Muscle of leg (tissue), 11 donors: ENCODE data around the gene GPR180. TPM values are rescaled to one million over a fixed set of nuclear protein-coding genes. Genes with fewer than 3 reads are reported as not detected.
"Not testable (repeated sequence)": the region's sequence is repeated elsewhere in the genome, so short reads cannot be mapped to it uniquely, and the experiment has no call there.

Experiments
- DNase-seq: peaks from one replicate; pipeline ENCODE4 v3.0.0; 2013
- H3K27ac ChIP-seq: one replicate; pipeline ENCODE4 v1.5.1; 2013; ENCODE audit warnings: mild to moderate bottlenecking, low read length, control low read depth
- H3K27me3 ChIP-seq: one replicate; pipeline ENCODE4 v1.6.1; 2013; ENCODE audit warnings: low read length; ENCODE audit not compliant: control insufficient read depth, insufficient read depth
- H3K36me3 ChIP-seq: one replicate; pipeline ENCODE4 v1.6.1; 2013; ENCODE audit warnings: low read length; ENCODE audit not compliant: control insufficient read depth, insufficient read depth
- H3K4me1 ChIP-seq: one replicate; pipeline ENCODE4 v1.6.1; 2013; ENCODE audit warnings: low read length; ENCODE audit not compliant: control insufficient read depth, insufficient read depth
- H3K4me3 ChIP-seq: one replicate; pipeline ENCODE4 v1.5.1; 2013; ENCODE audit warnings: low read length, control low read depth
- H3K9me3 ChIP-seq: replicated peaks from 2 replicates; pipeline ENCODE4 v1.6.1; 2013; ENCODE audit warnings: low read depth, low read length; ENCODE audit not compliant: control insufficient read depth
- WGBS: methylation state at CpG from one replicate; pipeline ENCODE4 v1.1.5; 2013; ENCODE audit warnings: missing lambda C conversion rate; ENCODE audit not compliant: insufficient coverage; 5-methylcytosine and 5-hydroxymethylcytosine counted together
- polyA plus RNA-seq, 8 donors: library from polyadenylated mRNA; unstranded; fragments of 120-200 nt; gene quantifications; one replicate each; pipeline versions ENCODE4 v1.2.1 to v1.2.3, GENCODE V29; 2013; ENCODE audit warnings: inconsistent platforms in 1 of 8, low replicate concordance in 1 of 8; ENCODE audit not compliant: insufficient read length in 8 of 8, insufficient read depth in 1 of 8
- total RNA-seq: library from RNA; stranded (reverse); fragments of 120-200 nt; gene quantifications from one replicate; pipeline ENCODE4 v1.2.4, GENCODE V29; 2013

Gene GPR180
- total and polyA plus RNA-seq, 9 donors: 4.7 to 9.3 (median 6.8) TPM

- Histone ChIP-seq H3K27ac (no peak overlapping the region), H3K27me3 (no peaks in the 10 kb centered on the region)
- no CpG with 5 or more reads among the region's 1 CpG for WGBS
These were observed 35.4 kb downstream of the GPR180 start for GRCh38 chr13:94636942-94637578.

GRCh38 chr13:94637677-94638076 is 36.0 kb downstream of the GPR180 start:
- not testable (repeated sequence) for H3K9me3 ChIP-seq, DNase-seq, H3K4me3 ChIP-seq, H3K4me1 ChIP-seq, H3K27me3 ChIP-seq, H3K27ac ChIP-seq, H3K36me3 ChIP-seq
- WGBS: no CpG with 5 or more reads among the region's 3 CpGs

More at GRCh38 chr13:94636942-94637578, 35.4 kb downstream of the GPR180 start:
- Histone ChIP-seq H3K4me3 (no peak overlapping the region), H3K9me3 (no peaks in the 10 kb centered on the region), H3K4me1 (no peaks in the 10 kb centered on the region), H3K36me3 (no peaks in the 10 kb centered on the region)
- no peak for DNase-seq

DNA sequence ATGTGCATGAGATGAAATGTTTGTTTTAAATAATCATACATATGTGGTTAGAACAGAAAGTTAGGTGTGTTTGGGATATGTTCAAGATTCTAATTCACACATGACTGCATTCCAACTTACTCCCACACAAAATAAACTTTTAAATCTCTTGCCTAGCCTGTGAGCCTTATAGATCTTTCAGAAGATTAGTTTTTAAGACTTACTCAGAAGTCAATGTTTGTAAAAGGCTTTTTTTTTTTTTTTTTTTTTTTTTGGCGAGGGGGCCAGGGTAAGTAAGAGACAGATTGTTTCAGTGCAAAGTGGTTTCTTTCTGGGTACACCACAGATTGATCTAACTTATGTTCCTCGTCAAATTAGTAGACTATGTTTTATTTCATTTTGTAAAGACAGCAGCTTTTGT is 39.1 kb downstream of the GPR180 start:
- peak overlapping the region; percentile 65 for H3K27ac ChIP-seq
- no peaks in the 10 kb centered on the region for H3K27me3 ChIP-seq
- no peaks in the 10 kb centered on the region for H3K4me1 ChIP-seq
- H3K9me3 ChIP-seq: no peaks in the 10 kb centered on the region
- no CpG with 5 or more reads among the region's 2 CpGs for WGBS
- no peaks in the 10 kb centered on the region for H3K36me3 ChIP-seq
- peak; percentile 9 for DNase-seq
- H3K4me3 ChIP-seq: no peak overlapping the region

DNA sequence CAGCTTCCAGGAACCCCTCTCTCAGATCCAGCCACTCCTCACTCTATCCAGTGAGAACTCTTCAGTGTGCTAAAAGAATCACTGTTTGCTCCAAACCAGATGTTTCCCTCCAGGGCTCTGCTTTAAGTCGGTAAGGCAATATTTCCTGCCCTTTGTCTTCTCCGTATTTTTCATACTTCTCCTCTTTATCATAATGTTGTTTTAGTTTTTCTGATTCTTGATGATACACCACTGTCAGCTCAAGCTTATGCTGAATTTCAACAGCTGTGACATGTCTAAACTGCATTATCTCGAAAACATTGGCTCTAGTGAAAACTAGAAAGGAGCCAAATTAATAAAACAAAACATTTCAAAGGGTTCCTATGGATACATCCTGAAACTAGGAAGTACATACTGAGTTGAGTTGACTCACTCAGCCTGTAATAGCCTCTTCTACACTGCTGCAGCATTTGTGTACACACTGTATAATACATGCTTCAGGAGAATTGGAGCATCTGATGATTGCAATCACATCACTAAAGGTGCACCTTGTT is 39.8 kb downstream of the GPR180 start:
- Histone ChIP-seq H3K27me3 (no peaks in the 10 kb centered on the region), H3K4me1 (no peaks in the 10 kb centered on the region), H3K9me3 (no peaks in the 10 kb centered on the region), H3K4me3 (no peak overlapping the region), H3K36me3 (no peaks in the 10 kb centered on the region), H3K27ac (peak overlapping the region; percentile 65)
- DNase-seq: peak; percentile 83
- WGBS: no CpG with 5 or more reads among the region's 3 CpGs

- Histone ChIP-seq H3K36me3 (no peaks in the 10 kb centered on the region), H3K4me1 (no peaks in the 10 kb centered on the region), H3K9me3 (no peaks in the 10 kb centered on the region), H3K27me3 (no peaks in the 10 kb centered on the region), H3K4me3 (no peak overlapping the region), H3K27ac (no peak overlapping the region)
- DNase-seq: no peak
- WGBS: no CpG with 5 or more reads among the region's 4 CpGs
These were observed 45.2 kb downstream of the GPR180 start for GRCh38 chr13:94646904-94647303.

- no CpG with 5 or more reads among the region's 1 CpG for WGBS
- DNase-seq: no peak
- peaks cover 3% of the 10 kb centered on the region for H3K27me3 ChIP-seq
These were observed 54.5 kb downstream of the GPR180 start for GRCh38 chr13:94656176-94656575.

DNA sequence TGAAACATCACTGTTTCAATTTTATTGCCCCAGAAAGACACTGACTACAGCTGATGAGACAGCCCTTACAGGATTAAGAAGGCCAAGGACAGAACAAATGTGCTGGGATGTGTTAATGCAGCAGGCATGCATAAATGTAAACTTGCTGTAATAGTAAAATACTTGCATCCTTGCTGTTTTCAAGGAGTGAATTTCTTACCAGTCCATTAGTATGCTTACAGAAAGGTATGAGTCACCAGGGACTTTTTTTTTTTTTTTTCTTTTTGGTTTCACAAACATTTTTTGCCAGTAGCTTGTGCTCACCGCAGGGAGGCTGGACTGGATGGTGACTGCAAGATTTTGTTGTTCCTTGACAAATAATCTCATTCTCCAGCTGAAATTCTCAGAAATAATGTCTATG is 55.1 kb downstream of the GPR180 start:
- H3K27me3 ChIP-seq: peaks cover 4% of the 10 kb centered on the region
- no peak overlapping the region for H3K4me3 ChIP-seq
- H3K36me3 ChIP-seq: no peaks in the 10 kb centered on the region
- no CpG with 5 or more reads among the region's 1 CpG for WGBS
- no peaks in the 10 kb centered on the region for H3K9me3 ChIP-seq
- H3K27ac ChIP-seq: no peak overlapping the region
- no peaks in the 10 kb centered on the region for H3K4me1 ChIP-seq
- no peak for DNase-seq

More at GRCh38 chr13:94656176-94656575, 54.5 kb downstream of the GPR180 start:
- no peaks in the 10 kb centered on the region for H3K4me1 ChIP-seq
- no peaks in the 10 kb centered on the region for H3K36me3 ChIP-seq
- no peak overlapping the region for H3K4me3 ChIP-seq
- no peak overlapping the region for H3K27ac ChIP-seq
- H3K9me3 ChIP-seq: no peaks in the 10 kb centered on the region

GRCh38 chr13:94657167-94657566 is 55.5 kb downstream of the GPR180 start:
- no peak overlapping the region for H3K4me3 ChIP-seq
- no peak overlapping the region for H3K27ac ChIP-seq
- H3K9me3 ChIP-seq: no peaks in the 10 kb centered on the region
- H3K4me1 ChIP-seq: no peaks in the 10 kb centered on the region
- DNase-seq: no peak
- 80% methylated on average over 1 of the region's 4 CpGs for WGBS
- peaks cover 4% of the 10 kb centered on the region for H3K27me3 ChIP-seq
- H3K36me3 ChIP-seq: no peaks in the 10 kb centered on the region

DNA sequence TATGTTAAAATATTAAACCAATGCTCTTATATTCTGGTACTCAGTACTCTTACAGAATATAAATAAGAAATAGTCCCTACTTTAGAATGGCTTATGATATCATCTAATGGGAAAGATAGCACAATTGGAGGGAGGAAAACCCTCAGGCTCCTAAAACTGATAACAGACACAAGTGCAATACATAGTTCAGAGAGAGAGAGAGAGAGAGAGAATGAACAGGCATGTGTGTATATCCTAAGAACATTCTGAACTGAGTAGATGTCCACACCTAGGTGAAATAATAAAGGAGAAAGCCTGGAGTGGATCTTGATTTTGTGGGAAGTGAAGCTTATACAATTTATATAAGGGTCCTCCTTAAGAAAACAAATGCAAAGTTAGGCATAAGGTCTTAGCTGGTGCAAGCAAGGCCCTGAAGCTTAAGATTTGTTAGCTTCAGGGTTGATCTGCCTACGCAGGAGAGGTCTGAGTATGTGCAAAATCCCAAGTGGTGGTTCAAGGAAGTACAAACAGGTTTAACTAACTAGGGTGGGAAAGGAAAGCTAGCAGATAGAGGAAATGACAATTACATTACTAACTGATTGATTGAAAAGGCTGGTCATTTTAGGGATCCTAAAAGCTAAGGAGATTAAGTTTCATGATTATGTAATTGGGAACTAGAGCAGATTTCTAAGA is 57.4 kb downstream of the GPR180 start:
- Histone ChIP-seq H3K4me3 (no peak overlapping the region), H3K27ac (no peak overlapping the region), H3K27me3 (peaks cover 7% of the 10 kb centered on the region), H3K4me1 (no peaks in the 10 kb centered on the region), H3K9me3 (no peaks in the 10 kb centered on the region), H3K36me3 (no peaks in the 10 kb centered on the region)
- DNase-seq: no peak
- 40% methylated on average over 1 of the region's 1 CpG for WGBS

DNA sequence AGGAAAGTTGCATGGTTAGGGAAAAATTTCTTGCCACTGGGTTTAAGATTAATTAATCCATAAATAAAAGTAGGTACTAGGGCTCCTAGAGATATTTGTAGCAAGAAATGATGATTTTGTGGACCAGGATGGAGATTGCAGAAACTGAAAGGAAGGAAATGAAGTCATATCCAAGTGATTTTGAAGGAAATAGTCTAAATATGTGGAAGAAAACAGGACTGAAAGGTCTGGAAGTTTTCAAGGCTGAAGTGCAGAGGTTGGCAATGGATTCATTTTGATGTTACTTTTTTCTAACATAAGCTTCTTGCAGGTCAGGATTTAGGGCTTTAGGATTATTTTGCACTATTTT is 57.9 kb downstream of the GPR180 start:
- DNase-seq: no peak
- no peaks in the 10 kb centered on the region for H3K36me3 ChIP-seq
- no peaks in the 10 kb centered on the region for H3K9me3 ChIP-seq
- H3K27ac ChIP-seq: no peak overlapping the region
- no peaks in the 10 kb centered on the region for H3K4me1 ChIP-seq
- peaks cover 7% of the 10 kb centered on the region for H3K27me3 ChIP-seq
- no peak overlapping the region for H3K4me3 ChIP-seq
